ENCODE results near the gene ANKMY2.

DNA sequence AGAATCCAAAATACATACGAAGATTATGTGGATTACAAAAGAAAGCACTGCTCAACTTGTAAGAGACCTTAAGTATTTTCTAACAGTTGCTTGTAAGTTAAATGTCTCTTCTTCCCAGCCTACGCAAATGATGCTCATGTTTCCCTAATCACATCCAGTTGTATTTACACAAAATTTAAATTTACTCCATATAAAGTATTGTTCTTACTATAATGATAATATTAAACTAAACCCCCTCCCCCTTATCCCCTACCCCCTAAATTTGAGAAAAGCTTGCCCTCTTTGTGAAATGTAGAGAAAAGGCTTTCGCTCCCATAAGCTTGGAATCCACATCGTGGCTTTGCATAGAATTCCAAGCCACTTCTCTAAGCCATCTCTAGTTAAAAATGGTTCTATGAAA lies 29.4 kb downstream of the ANKMY2 start:
- TF ChIP-seq, protein P1, sequence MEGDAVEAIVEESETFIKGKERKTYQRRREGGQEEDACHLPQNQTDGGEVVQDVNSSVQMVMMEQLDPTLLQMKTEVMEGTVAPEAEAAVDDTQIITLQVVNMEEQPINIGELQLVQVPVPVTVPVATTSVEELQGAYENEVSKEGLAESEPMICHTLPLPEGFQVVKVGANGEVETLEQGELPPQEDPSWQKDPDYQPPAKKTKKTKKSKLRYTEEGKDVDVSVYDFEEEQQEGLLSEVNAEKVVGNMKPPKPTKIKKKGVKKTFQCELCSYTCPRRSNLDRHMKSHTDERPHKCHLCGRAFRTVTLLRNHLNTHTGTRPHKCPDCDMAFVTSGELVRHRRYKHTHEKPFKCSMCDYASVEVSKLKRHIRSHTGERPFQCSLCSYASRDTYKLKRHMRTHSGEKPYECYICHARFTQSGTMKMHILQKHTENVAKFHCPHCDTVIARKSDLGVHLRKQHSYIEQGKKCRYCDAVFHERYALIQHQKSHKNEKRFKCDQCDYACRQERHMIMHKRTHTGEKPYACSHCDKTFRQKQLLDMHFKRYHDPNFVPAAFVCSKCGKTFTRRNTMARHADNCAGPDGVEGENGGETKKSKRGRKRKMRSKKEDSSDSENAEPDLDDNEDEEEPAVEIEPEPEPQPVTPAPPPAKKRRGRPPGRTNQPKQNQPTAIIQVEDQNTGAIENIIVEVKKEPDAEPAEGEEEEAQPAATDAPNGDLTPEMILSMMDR (conservative IDR thresholded peaks at IDR 0.05; ENCODE audit: low read length): no peak
- no peak for TF ChIP-seq EZH2phosphoT487 (IDR thresholded peaks at IDR 0.05; ENCODE audit: borderline replicate concordance, low read depth, low read length)

All from OCI-LY7 (cell line).